Neural progenitor cell (in vitro differentiated cells): ENCODE data around the gene FTCD.

Source experiments
- CTCF ChIP-seq: fragments of 200-600 bp; sonication (generic); IDR thresholded peaks from 2 replicates; pipeline ENCODE4 v1.5.1; 2017; ENCODE audit warnings: antibody characterized with exemption, mild to moderate bottlenecking
- EZH2 ChIP-seq: fragments of 200-600 bp; sonication (generic); IDR thresholded peaks from 2 replicates; pipeline ENCODE4 v1.6.1; 2017; ENCODE audit warnings: antibody characterized with exemption, mild to moderate bottlenecking, moderate library complexity
- EZH2phosphoT487 ChIP-seq: fragments of 200-600 bp; sonication (generic); IDR thresholded peaks from 2 replicates; pipeline ENCODE4 v1.6.1; 2017; ENCODE audit warnings: antibody characterized with exemption

- TF ChIP-seq CTCF (no peak), EZH2 (no peak), EZH2phosphoT487 (no peak)
These were observed 27.4 kb upstream of the FTCD start for GRCh38 chr21:46182548-46183336.
